GM12801 (cell line): Measurements from ENCODE around the gene RELT.

ENCODE experiments used
- TF ChIP-seq, protein P1 (sequence below): IDR thresholded peaks from one replicate; pipeline ENCODE4 v1.5.1; 2011; ENCODE audit warnings: control low read depth; ENCODE audit not compliant: insufficient read length; ENCODE audit errors: extremely low read depth

RELT gene

DNA sequence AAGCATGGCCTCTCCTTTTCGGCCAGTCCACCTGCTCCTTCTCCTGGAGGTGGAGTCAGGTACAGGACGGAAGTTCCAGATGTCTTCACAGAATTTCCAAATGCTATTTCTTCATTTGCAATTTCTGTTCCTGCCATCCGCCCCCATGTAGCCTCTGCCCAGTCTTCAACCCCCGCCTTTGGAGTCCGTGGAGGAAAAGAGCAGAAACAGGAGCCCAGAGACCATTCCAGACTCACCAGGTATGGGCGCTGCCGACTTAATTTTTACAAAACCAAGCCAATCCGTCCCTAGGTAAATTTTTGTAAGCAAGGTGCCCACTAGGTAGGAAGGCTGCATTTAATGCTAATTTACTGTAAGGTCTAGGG, 28.9 kb downstream of the RELT start:
- TF ChIP-seq, protein P1, sequence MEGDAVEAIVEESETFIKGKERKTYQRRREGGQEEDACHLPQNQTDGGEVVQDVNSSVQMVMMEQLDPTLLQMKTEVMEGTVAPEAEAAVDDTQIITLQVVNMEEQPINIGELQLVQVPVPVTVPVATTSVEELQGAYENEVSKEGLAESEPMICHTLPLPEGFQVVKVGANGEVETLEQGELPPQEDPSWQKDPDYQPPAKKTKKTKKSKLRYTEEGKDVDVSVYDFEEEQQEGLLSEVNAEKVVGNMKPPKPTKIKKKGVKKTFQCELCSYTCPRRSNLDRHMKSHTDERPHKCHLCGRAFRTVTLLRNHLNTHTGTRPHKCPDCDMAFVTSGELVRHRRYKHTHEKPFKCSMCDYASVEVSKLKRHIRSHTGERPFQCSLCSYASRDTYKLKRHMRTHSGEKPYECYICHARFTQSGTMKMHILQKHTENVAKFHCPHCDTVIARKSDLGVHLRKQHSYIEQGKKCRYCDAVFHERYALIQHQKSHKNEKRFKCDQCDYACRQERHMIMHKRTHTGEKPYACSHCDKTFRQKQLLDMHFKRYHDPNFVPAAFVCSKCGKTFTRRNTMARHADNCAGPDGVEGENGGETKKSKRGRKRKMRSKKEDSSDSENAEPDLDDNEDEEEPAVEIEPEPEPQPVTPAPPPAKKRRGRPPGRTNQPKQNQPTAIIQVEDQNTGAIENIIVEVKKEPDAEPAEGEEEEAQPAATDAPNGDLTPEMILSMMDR, result no peak

DNA sequence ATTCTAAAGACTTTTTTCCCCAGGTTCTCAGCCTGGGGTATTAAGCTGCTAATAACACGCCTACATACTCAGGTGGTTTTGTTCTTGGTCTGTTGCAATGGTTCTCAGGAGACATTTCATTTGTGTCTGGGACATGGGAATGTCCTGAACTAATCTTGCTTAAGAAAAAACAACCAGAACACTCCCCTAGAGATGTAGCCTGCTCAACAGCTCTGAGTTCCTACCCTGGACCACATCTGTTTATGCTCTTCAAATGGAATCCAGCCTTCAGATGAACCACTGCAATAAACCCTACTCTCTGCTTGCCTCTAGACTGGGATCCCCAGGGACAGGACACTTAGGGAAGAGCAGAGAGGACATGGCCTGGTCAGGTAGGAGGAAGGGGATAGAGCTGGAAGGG, 29.9 kb downstream of the RELT start:
- TF ChIP-seq, protein P1, result no peak

DNA sequence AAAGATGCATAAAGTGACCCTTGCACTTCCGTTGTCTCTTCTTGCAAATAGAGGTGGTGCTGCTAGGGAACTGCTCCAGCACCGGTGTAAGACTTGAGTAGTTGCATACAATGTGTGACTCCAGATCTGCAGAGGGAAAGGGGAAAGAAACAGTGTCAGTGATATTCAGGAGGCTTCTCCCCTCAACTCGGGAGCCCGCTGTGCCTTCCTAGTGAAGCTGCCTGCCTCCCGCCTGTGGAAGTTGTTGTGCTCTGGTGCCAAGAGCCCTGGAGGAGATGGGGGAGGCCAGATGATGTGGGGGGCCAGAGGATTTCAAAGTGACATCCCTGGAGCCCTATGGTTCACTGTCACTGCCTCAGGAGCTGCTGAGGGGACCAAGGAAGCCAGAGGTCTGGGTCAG, 30.4 kb downstream of the RELT start:
- TF ChIP-seq, protein P1, result no peak

DNA sequence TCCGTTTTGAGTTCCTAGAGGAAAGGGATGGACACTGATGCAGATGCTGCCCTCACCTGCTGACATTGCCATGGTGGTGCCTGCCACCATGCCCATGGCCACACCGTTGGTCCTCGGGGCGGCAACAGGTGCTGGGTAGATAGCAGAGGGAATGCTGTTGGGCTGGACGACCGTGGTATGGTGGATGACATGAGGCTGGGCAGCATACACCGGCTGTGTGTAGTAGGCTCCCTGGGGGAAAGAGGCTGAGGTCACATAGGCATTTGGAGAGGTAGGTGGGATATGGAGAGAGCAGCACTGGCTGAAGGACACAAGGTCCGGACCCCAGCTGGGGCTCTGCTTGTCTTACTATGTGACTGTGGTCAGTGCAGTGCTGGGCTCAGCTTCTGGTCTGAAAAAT, 33.2 kb downstream of the RELT start:
- TF ChIP-seq, protein P1, result no peak

GRCh38 chr11:73410627-73411026, 34.4 kb downstream of the RELT start:
- TF ChIP-seq, protein P1, result no peak

DNA sequence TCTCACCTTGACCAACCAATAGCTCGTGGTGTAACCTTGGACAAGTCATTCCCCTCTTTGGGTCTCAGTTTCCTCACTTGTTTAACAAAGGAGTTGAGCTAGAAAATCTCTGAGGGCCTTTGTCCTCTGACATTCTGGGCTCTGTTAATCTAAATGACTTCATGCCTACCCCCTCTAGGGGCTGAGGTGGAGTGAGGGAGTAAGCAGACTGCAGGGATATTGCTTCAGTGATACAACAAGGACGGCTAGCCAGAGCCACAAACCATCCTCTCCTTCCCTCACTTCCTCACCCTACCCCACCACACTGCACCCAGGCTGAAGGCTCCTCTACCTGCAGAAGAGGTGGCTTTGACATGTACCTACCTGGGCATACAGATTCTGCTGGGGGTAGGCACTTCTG, 34.8 kb downstream of the RELT start:
- TF ChIP-seq, protein P1, result no peak

DNA sequence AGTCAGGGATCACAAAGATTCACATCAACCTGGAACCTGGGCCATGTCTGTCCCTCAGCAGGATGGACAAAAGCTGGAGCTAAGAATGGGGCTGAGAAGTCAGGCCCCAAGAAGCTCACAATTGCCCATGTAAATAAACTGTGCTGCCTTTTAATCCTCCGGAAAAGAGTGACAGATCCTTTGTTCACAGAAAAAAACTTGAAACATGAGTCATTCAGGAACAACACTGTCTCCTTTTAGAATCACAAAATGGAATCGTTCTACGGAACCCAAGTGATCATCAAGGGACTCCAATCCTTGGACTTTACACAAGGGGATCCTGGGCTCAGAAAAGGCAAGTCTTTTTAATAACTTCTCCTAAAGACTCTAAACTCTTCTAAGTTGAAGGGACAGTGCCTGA, 36.1 kb downstream of the RELT start:
- TF ChIP-seq, protein P1, result no peak

GRCh38 chr11:73413256-73413655, 37.1 kb downstream of the RELT start:
- TF ChIP-seq, protein P1, result no peak
